ENCODE results near the gene TPCN1. TPM values are rescaled to one million over a fixed set of nuclear protein-coding genes. Genes with fewer than 3 reads are reported as not detected.

The TPCN1 gene
- total RNA-seq, 1 experiment from 2014 or later = 29.7 TPM

DNA sequence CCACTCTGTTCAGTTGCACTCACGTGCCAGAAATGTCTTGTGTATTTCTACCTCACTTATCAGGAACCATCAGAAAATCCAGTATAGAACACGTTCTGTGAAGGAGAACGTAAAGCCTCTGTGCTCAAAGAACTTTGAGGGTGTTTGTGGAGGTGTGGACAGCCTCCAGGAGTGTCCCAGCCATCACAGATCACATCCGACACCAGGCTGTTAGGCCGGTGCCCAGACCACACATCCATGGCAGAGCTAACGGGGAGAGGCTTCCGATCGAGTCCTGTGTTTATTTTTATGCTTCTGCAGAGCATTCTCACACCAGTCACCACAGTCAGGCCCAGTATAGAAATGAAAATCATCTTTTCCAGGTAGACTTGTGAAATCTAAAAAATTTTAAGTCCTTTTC is 53.6 kb downstream of the TPCN1 start:
- Histone ChIP-seq H3K27ac (ENCODE audit: low read depth, low read length) (no peak overlapping the region), H3K9ac (ENCODE audit: low read length) (no peak overlapping the region), H3K9me2 (ENCODE audit: insufficient read depth) (no peaks in the 10 kb centered on the region), H3K4me2 (ENCODE audit: low read length) (no peak overlapping the region), H3K9me3 (ENCODE audit: control insufficient read depth in 1 of 2, insufficient read depth in 1 of 2, low read depth in 1 of 2, low read length in 2 of 2) (no peaks in the 10 kb centered on the region), H2AFZ (ENCODE audit: low read depth, low read length, poor library complexity, severe bottlenecking) (no peak overlapping the region), H3K4me3 (replicated peaks in 1 of 2; ENCODE audit: low read depth in 1 of 2, low read length in 2 of 2) (no peak overlapping the region), H3K27me3 (ENCODE audit: insufficient read depth, low read length) (no peaks in the 10 kb centered on the region), H3K79me2 (ENCODE audit: insufficient read depth, low read length) (no peaks in the 10 kb centered on the region), H3K4me1 (ENCODE audit: control insufficient read depth in 1 of 2, insufficient read depth in 2 of 2, low read length in 2 of 2) (no peaks in the 10 kb centered on the region), H3K36me3 (ENCODE audit: control insufficient read depth in 1 of 2, insufficient read depth in 2 of 2, low read length in 2 of 2) (peaks cover 0 to 5% of the 10 kb centered on the region in 2 experiments; a peak in 1 of 4 replicates), H4K20me1 (ENCODE audit: insufficient read depth) (no peaks in the 10 kb centered on the region)
- POLR2A ChIA-PET = no interaction called here
- no peak for TF ChIP-seq SP1 (IDR thresholded peaks at IDR 0.05; ENCODE audit: low read depth)
- no peak for TF ChIP-seq TCF7L2 (IDR thresholded peaks at IDR 0.05; ENCODE audit: borderline replicate concordance, extremely low read depth, insufficient read depth, insufficient read length)
- TF ChIP-seq EZH2 (IDR thresholded peaks at IDR 0.05) = no peak
- no peak for TF ChIP-seq EGR1 (IDR thresholded peaks at IDR 0.05; ENCODE audit: low read depth)
- no peak for TF ChIP-seq POLR2A (IDR thresholded peaks at IDR 0.05; ENCODE audit: borderline replicate concordance, extremely low read depth, insufficient read depth, insufficient read length)
- no peak for TF ChIP-seq RAD21 (IDR thresholded peaks at IDR 0.05; ENCODE audit: low read depth)
- BruUV-seq (replicated peaks) = no TSS peak
- CTCF ChIA-PET = no interaction called here
- no peak for DNase-seq (ENCODE audit: low read depth, low spot score)
- ATAC-seq = no peak
- intact Hi-C loops (cut with micrococcal nuclease) = no loop called here
- RAD21 ChIA-PET (ENCODE audit: low non-redundant PET in 1 of 2, low total read pairs in 2 of 2, uncharacterized antibody in 2 of 2, unreplicated experiment in 2 of 2) = no interaction called here

GRCh38 chr12:113276306-113276705 is 55.0 kb downstream of the TPCN1 start:
- POLR2A ChIA-PET = no interaction called here
- RAD21 ChIA-PET (ENCODE audit: low non-redundant PET in 1 of 2, low total read pairs in 2 of 2, uncharacterized antibody in 2 of 2, unreplicated experiment in 2 of 2) = no interaction called here

More at GRCh38 chr12:113276306-113276705, 55.0 kb downstream of the TPCN1 start:
- BruUV-seq (replicated peaks) = no TSS peak
- H3K4me3 ChIP-seq (replicated peaks in 1 of 2; ENCODE audit: low read depth in 1 of 2, low read length in 2 of 2) = no peak overlapping the region
- no peak overlapping the region for H3K27ac ChIP-seq (ENCODE audit: low read depth, low read length)
- no peaks in the 10 kb centered on the region for H3K4me1 ChIP-seq (ENCODE audit: control insufficient read depth in 1 of 2, insufficient read depth in 2 of 2, low read length in 2 of 2)
- CTCF ChIA-PET = no interaction called here
- peaks cover 0 to 5% of the 10 kb centered on the region in 2 experiments; a peak in 1 of 4 replicates for H3K36me3 ChIP-seq (ENCODE audit: control insufficient read depth in 1 of 2, insufficient read depth in 2 of 2, low read length in 2 of 2)
- TF ChIP-seq ZNF274 (IDR thresholded peaks at IDR 0.05; ENCODE audit: low read depth, low read length) = no peak
- no peaks in the 10 kb centered on the region for H3K27me3 ChIP-seq (ENCODE audit: insufficient read depth, low read length)
- no peak overlapping the region for H3K9ac ChIP-seq (ENCODE audit: low read length)
- H3K9me2 ChIP-seq (ENCODE audit: insufficient read depth) = no peaks in the 10 kb centered on the region
- no peak overlapping the region for H2AFZ ChIP-seq (ENCODE audit: low read depth, low read length, poor library complexity, severe bottlenecking)
- no peaks in the 10 kb centered on the region for H4K20me1 ChIP-seq (ENCODE audit: insufficient read depth)
- DNase-seq (ENCODE audit: low read depth, low spot score) (no peak), ATAC-seq (no peak)
- H3K79me2 ChIP-seq (ENCODE audit: insufficient read depth, low read length) = no peaks in the 10 kb centered on the region
- intact Hi-C loops (cut with micrococcal nuclease) = no loop called here
- H3K9me3 ChIP-seq (ENCODE audit: control insufficient read depth in 1 of 2, insufficient read depth in 1 of 2, low read depth in 1 of 2, low read length in 2 of 2) = no peaks in the 10 kb centered on the region
- no peak overlapping the region for H3K4me2 ChIP-seq (ENCODE audit: low read length)

All from HCT116 (cell line).